ENCODE results near the gene ST3GAL6.

The ST3GAL6 gene

DNA sequence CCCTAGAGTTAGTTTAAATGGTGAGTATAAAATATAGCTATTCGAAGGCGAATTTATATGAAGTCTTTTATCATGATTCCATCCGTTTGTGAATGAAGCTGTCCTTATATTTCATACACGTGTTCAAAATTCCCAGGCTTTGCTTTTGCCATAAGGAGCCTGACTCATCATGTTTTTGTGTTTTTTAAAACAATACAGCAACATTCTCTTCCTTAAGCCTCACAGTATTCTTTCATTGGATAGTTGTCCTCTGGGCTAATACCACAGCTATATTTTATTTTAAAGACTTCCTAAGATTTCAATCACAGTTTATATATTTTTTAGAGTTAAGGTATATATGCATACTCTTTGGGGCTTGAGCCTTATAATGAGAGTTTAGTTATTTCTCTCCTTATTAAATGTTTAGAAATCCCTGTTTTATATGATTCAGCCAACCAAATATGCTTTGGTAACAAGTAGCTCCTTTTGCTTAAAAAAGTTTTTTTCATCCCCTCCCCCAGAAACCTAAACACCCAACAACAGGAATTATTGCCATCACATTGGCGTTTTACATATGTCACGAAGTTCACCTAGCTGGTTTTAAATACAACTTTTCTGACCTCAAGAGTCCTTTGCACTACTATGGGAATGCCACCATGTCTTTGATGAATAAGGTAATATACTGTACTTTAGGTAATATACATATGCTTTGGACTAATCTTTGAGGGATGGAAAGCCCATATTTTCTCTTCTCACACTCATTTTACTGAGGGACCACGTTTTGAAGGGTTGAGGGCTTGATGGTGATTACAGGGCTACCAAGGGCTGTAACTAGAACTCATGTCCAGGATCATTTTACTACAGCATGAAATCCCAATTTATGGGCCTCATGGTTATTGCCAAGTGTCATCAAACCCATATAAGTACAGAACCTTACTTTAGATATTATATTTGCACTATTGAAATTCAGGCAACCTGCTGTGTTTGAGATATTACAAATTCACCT is 28.5 kb downstream of the ST3GAL6 start:
- peaks cover 1% of the 10 kb centered on the region for H3K4me1 Mint-ChIP-seq (ENCODE audit: low read depth)
- peaks cover 12% of the 10 kb centered on the region for H3K27me3 Mint-ChIP-seq (ENCODE audit: low read depth)
- H3K36me3 Mint-ChIP-seq (ENCODE audit: low read depth) = no peaks in the 10 kb centered on the region
- no peak overlapping the region for H3K27ac Mint-ChIP-seq
- no peaks in the 10 kb centered on the region for H3K9me3 Mint-ChIP-seq
- no peak overlapping the region for H3K4me3 Mint-ChIP-seq

GRCh38 chr3:98793971-98794370 is 30.8 kb downstream of the ST3GAL6 start:
- no peak overlapping the region for H3K4me3 Mint-ChIP-seq
- no peaks in the 10 kb centered on the region for H3K9me3 Mint-ChIP-seq
- H3K27me3 Mint-ChIP-seq (ENCODE audit: low read depth) = peaks cover 7% of the 10 kb centered on the region
- no peak overlapping the region for H3K27ac Mint-ChIP-seq
- no peaks in the 10 kb centered on the region for H3K4me1 Mint-ChIP-seq (ENCODE audit: low read depth)
- H3K36me3 Mint-ChIP-seq (ENCODE audit: low read depth) = no peaks in the 10 kb centered on the region

GRCh38 chr3:98796334-98796733 is 33.2 kb downstream of the ST3GAL6 start:
- H3K27me3 Mint-ChIP-seq (ENCODE audit: low read depth) = peaks cover 3% of the 10 kb centered on the region

GRCh38 chr3:98797905-98798304 is 34.8 kb downstream of the ST3GAL6 start:
- Mint-ChIP-seq H3K27me3 (ENCODE audit: low read depth) (no peaks in the 10 kb centered on the region), H3K4me3 (no peak overlapping the region), H3K9me3 (no peaks in the 10 kb centered on the region), H3K36me3 (ENCODE audit: low read depth) (no peaks in the 10 kb centered on the region), H3K27ac (no peak overlapping the region), H3K4me1 (ENCODE audit: low read depth) (no peaks in the 10 kb centered on the region)

More at GRCh38 chr3:98796334-98796733, 33.2 kb downstream of the ST3GAL6 start:
- no peaks in the 10 kb centered on the region for H3K36me3 Mint-ChIP-seq (ENCODE audit: low read depth)
- no peaks in the 10 kb centered on the region for H3K4me1 Mint-ChIP-seq (ENCODE audit: low read depth)
- no peak overlapping the region for H3K27ac Mint-ChIP-seq
- no peaks in the 10 kb centered on the region for H3K9me3 Mint-ChIP-seq
- H3K4me3 Mint-ChIP-seq = no peak overlapping the region

DNA sequence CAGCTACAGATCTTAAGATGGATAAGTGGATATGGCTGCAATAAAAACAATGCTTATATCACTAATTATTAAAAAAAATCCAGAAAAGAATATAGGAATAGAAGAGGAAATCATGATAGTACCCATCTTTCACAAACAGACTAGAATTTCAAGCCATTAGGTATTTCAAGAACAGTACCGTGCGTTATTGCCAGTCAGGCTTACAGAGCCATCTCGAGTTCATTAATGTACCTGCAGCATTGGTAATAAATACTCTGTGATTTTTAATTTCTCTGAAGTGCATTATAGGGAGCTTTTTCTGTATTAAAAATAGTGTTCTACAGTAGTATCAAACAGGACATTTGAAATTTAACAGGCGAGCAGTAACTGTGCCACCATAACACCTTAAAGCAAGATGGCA is 35.7 kb downstream of the ST3GAL6 start:
- Mint-ChIP-seq H3K27me3 (ENCODE audit: low read depth) (no peaks in the 10 kb centered on the region), H3K4me1 (ENCODE audit: low read depth) (no peaks in the 10 kb centered on the region), H3K36me3 (ENCODE audit: low read depth) (no peaks in the 10 kb centered on the region), H3K9me3 (no peaks in the 10 kb centered on the region), H3K27ac (no peak overlapping the region), H3K4me3 (no peak overlapping the region)

- Mint-ChIP-seq H3K36me3 (ENCODE audit: low read depth) (no peaks in the 10 kb centered on the region), H3K9me3 (no peaks in the 10 kb centered on the region), H3K4me1 (ENCODE audit: low read depth) (no peaks in the 10 kb centered on the region), H3K27me3 (ENCODE audit: low read depth) (no peaks in the 10 kb centered on the region), H3K4me3 (no peak overlapping the region), H3K27ac (no peak overlapping the region)
These were observed 36.3 kb downstream of the ST3GAL6 start for GRCh38 chr3:98799479-98799878.

DNA sequence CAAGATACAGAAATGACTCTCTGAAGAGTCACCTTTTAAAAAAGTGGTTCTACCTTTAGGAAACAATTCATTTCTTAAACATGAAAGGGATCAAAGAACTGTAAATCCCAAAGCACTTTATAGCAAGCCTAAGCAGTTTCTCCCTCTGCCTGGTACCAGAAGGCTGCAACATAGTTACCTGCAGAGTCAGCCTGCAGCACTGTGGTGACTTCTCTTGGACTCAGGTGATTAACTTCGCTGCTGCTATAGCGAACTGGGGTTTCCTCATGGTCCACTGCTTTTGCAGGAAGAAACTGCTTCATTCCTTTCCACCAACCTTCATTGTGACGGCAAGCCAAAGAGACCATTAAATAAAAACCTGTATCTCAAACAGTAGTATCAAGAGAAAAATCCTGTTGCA is 37.3 kb downstream of the ST3GAL6 start:
- no peaks in the 10 kb centered on the region for H3K4me1 Mint-ChIP-seq (ENCODE audit: low read depth)
- H3K9me3 Mint-ChIP-seq = no peaks in the 10 kb centered on the region
- H3K4me3 Mint-ChIP-seq = no peak overlapping the region
- H3K36me3 Mint-ChIP-seq (ENCODE audit: low read depth) = no peaks in the 10 kb centered on the region
- no peak overlapping the region for H3K27ac Mint-ChIP-seq
- H3K27me3 Mint-ChIP-seq (ENCODE audit: low read depth) = no peaks in the 10 kb centered on the region

DNA sequence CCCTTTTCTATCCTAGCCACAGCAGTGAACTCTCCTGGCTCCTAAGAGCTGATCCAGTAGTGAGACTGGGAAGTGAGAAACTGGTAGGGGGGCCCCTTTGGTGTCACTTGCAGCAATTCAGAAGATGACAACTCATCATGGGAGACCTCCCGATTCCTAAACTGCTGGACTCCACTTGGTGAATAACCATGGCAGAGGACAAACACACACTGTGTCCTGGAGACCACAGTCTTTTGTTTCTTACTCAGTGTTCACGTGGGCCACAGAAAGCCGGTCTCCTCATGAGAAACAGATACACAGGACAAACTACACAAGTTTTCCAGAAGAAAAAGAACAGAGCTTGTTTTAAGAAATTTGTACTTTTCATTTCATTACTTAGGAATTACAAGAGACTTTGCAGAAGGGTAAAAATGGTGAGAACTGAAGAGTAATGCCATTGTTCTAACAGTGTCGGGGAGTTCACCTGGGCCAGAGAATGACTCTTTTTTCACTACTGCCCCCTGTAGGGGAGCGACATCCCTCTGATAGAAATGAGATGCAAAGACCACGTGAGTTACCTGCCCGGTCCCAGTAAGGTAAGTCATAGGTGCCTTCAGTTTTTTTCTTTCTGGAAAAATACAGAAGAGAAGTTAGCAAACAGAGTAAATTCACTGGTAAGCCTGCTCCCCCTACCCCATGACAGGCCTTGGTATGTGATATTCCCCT is 38.1 kb downstream of the ST3GAL6 start:
- Mint-ChIP-seq H3K9me3 (no peaks in the 10 kb centered on the region), H3K36me3 (ENCODE audit: low read depth) (no peaks in the 10 kb centered on the region), H3K4me1 (ENCODE audit: low read depth) (no peaks in the 10 kb centered on the region), H3K27me3 (ENCODE audit: low read depth) (no peaks in the 10 kb centered on the region), H3K27ac (no peak overlapping the region), H3K4me3 (no peak overlapping the region)

GRCh38 chr3:98805571-98805970 is 42.4 kb downstream of the ST3GAL6 start:
- Mint-ChIP-seq H3K36me3 (ENCODE audit: low read depth) (no peaks in the 10 kb centered on the region), H3K27me3 (ENCODE audit: low read depth) (no peaks in the 10 kb centered on the region), H3K9me3 (no peaks in the 10 kb centered on the region), H3K4me3 (no peak overlapping the region), H3K4me1 (ENCODE audit: low read depth) (peaks cover 2% of the 10 kb centered on the region), H3K27ac (no peak overlapping the region)

GRCh38 chr3:98806521-98806920 is 43.4 kb downstream of the ST3GAL6 start:
- Mint-ChIP-seq H3K27me3 (ENCODE audit: low read depth) (no peaks in the 10 kb centered on the region), H3K4me1 (ENCODE audit: low read depth) (peaks cover 2% of the 10 kb centered on the region), H3K36me3 (ENCODE audit: low read depth) (no peaks in the 10 kb centered on the region), H3K9me3 (no peaks in the 10 kb centered on the region), H3K27ac (no peak overlapping the region), H3K4me3 (no peak overlapping the region)

DNA sequence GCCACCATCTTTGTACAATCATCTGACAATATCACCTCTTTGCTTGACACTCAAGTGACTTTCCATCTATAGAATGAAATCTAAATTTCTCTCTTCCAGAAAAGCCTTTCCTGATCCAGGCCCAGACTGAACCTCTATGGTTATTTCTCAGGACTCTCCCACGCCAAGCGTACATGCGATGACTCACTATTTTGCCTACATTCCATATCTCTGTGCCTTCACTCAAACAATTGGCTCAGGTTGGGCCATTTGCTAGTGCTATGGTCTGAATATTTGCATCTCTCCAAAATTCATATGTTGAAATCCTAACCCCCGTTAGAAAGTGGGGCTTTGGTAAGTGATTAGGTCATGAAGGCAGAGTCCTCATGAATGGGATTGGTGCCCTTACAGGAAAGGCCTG is 43.9 kb downstream of the ST3GAL6 start:
- no peaks in the 10 kb centered on the region for H3K27me3 Mint-ChIP-seq (ENCODE audit: low read depth)
- H3K9me3 Mint-ChIP-seq = no peaks in the 10 kb centered on the region
- no peaks in the 10 kb centered on the region for H3K36me3 Mint-ChIP-seq (ENCODE audit: low read depth)
- no peak overlapping the region for H3K4me3 Mint-ChIP-seq
- H3K27ac Mint-ChIP-seq = no peak overlapping the region
- peaks cover 2% of the 10 kb centered on the region for H3K4me1 Mint-ChIP-seq (ENCODE audit: low read depth)

DNA sequence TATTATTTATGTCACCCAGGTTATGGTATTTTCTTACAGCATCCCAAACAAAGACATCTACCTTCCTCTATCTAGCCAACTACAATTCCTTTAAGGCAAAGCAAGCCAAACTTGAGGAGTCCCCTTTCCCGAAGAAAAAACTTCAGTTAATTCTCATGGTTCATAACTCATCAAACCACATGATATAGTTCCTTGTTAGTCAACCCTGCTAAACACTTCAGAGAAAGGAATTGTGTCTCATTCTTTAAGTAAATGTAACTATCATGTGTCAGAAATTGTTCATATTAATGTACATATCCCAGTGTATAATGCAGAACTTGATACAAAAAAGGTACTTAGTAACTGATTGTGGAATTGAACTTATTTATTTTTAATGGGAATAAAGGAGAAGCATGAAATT is 44.4 kb downstream of the ST3GAL6 start:
- Mint-ChIP-seq H3K27me3 (ENCODE audit: low read depth) (no peaks in the 10 kb centered on the region), H3K4me1 (ENCODE audit: low read depth) (peaks cover 2% of the 10 kb centered on the region), H3K9me3 (no peaks in the 10 kb centered on the region), H3K4me3 (no peak overlapping the region), H3K27ac (no peak overlapping the region), H3K36me3 (ENCODE audit: low read depth) (no peaks in the 10 kb centered on the region)

DNA sequence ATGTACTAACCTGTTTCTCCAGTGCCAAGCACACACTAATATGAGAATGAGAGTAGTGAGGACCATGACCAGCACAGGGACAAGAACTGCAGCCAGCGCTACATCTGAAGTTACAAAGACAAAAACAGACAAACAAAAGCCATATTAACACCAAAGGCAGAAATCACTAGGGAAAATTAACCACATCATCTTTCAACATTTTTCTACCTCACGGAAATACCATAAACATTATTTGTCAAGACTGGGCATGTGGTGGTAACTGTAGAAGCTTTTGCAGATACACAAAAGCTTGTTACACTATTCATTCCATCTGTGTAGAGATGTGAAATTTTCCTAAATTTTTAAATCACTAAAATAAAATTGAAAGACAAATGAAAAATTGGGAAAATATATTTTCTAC is 44.9 kb downstream of the ST3GAL6 start:
- no peaks in the 10 kb centered on the region for H3K36me3 Mint-ChIP-seq (ENCODE audit: low read depth)
- no peak overlapping the region for H3K4me3 Mint-ChIP-seq
- no peaks in the 10 kb centered on the region for H3K9me3 Mint-ChIP-seq
- no peaks in the 10 kb centered on the region for H3K27me3 Mint-ChIP-seq (ENCODE audit: low read depth)
- no peak overlapping the region for H3K27ac Mint-ChIP-seq
- H3K4me1 Mint-ChIP-seq (ENCODE audit: low read depth) = peaks cover 2% of the 10 kb centered on the region

DNA sequence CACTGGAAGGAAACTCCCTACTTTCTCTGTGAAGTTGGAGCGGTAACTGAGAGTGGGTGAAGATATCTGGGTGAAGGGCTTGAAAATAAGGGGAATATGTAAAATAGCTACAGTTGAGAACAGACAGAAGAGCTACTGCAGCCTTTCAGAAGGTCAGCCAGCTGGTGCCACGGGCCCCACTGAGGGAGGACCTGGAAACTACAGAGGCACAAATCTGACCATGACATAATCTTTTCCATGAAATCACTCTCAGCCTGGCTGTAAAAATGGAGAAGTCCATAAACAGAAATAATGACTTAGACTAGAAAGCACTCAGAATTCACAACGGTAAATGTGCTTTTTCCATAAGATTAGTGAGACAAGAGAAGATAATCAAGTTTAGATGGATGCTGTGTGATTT is 46.4 kb downstream of the ST3GAL6 start:
- no peaks in the 10 kb centered on the region for H3K36me3 Mint-ChIP-seq (ENCODE audit: low read depth)
- H3K27ac Mint-ChIP-seq = no peak overlapping the region
- no peaks in the 10 kb centered on the region for H3K27me3 Mint-ChIP-seq (ENCODE audit: low read depth)
- no peaks in the 10 kb centered on the region for H3K9me3 Mint-ChIP-seq
- H3K4me1 Mint-ChIP-seq (ENCODE audit: low read depth) = peaks cover 2% of the 10 kb centered on the region
- H3K4me3 Mint-ChIP-seq = no peak overlapping the region

- H3K4me3 Mint-ChIP-seq = no peak overlapping the region
- H3K27ac Mint-ChIP-seq = no peak overlapping the region
- H3K4me1 Mint-ChIP-seq (ENCODE audit: low read depth) = peaks cover 2% of the 10 kb centered on the region
- H3K9me3 Mint-ChIP-seq = no peaks in the 10 kb centered on the region
- no peaks in the 10 kb centered on the region for H3K27me3 Mint-ChIP-seq (ENCODE audit: low read depth)
- no peaks in the 10 kb centered on the region for H3K36me3 Mint-ChIP-seq (ENCODE audit: low read depth)
These were observed 47.9 kb downstream of the ST3GAL6 start for GRCh38 chr3:98811048-98811447.

Data from T-helper 1 cell treated with Interleukin-12 subunit alpha and Interleukin-12 subunit beta and Interleukin-4 antibody, amounts not matched to agents 30 μg/mL and 1 μg/mL, for 36 hours (primary cell).